SK-N-MC (cell line): ENCODE data around the gene DUSP15.

Experiments
- DNase-seq: peaks from one replicate; pipeline ENCODE4 v3.0.0-alpha.2; 2011; ENCODE audit warnings: low read depth, low spot score
- H3K27ac ChIP-seq: fragments of 200-600 bp; sonication (generic); 2 replicates; pipeline ENCODE4 v1.5.1; 2016; ENCODE audit warnings: mixed run types
- H3K36me3 ChIP-seq: fragments of 200-600 bp; sonication (generic); 2 replicates; pipeline ENCODE4 v1.6.1; 2017; ENCODE audit warnings: antibody characterized with exemption, low read length, mixed read lengths; ENCODE audit not compliant: insufficient read depth
- H3K4me3 ChIP-seq: fragments of 200-600 bp; sonication (generic); 2 replicates; pipeline ENCODE4 v1.5.1; 2016
- H3K9ac ChIP-seq: fragments of 200-600 bp; sonication (generic); 2 replicates; pipeline ENCODE4 v1.8.0; 2017; ENCODE audit warnings: mixed run types, mixed read lengths; ENCODE audit not compliant: insufficient read length
- H3K9me3 ChIP-seq: fragments of 200-600 bp; sonication (generic); 2 replicates; pipeline ENCODE4 v1.6.1; 2017; ENCODE audit warnings: low read depth, mild to moderate bottlenecking, antibody characterized with exemption, low read length, moderate library complexity, mixed read lengths
- EZH2 ChIP-seq: fragments of 200-600 bp; sonication (generic); IDR thresholded peaks from one replicate; pipeline ENCODE4 v1.6.1; 2017; ENCODE audit warnings: antibody characterized with exemption
- FOXP2 ChIP-seq: optimal IDR thresholded peaks from 2 replicates; pipeline ENCODE3; 2011; ENCODE audit warnings: mild to moderate bottlenecking, moderate library complexity; ENCODE audit not compliant: insufficient read depth; ENCODE audit errors: extremely low read length, control extremely low read depth
- POLR2AphosphoS5 ChIP-seq: IDR thresholded peaks from 2 replicates; pipeline ENCODE4 v1.6.1; 2012; ENCODE audit warnings: mild to moderate bottlenecking, low read depth, low read length, borderline replicate concordance

Gene DUSP15

DNA sequence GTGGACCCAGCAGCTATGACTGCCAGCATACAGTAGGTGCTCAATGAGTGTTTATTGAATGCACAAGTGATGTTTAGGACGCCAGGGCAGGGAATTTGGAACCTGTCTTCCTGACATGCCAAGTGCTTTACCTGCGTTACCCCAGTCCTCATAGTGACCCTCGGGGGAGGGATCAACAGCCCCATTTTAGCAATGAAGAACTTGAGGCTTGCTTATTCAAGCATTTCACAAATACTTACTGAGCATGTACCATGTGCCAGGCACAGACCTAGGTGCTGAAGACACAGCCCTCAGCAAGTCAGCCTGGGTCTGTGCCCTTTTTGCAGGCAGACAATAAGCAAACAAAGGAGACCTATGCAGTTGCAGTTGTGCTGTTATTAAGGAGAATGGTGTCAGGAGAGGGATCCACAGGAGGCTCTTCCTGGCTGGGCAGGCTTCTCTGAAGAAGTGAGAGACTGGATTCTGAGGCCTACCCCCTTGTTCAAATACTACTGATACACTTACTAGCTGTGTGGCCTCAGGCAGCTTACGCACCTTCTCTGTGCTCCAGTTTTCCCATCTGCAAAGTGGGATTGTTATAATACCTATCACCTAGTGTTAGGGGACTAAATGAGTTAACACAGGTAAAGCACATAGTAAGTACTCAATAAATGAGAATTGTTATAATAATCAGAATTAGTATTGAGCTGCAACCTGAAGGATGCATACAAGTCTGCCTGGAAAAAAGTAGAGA lies 39.9 kb upstream of the DUSP15 start:
- Histone ChIP-seq H3K9ac (no peak overlapping the region), H3K27ac (no peak overlapping the region), H3K4me3 (no peak overlapping the region), H3K9me3 (no peaks in the 10 kb centered on the region), H3K36me3 (no peaks in the 10 kb centered on the region)
- TF ChIP-seq FOXP2 (no peak), EZH2 (no peak), POLR2AphosphoS5 (no peak)
- no peak for DNase-seq

DNA sequence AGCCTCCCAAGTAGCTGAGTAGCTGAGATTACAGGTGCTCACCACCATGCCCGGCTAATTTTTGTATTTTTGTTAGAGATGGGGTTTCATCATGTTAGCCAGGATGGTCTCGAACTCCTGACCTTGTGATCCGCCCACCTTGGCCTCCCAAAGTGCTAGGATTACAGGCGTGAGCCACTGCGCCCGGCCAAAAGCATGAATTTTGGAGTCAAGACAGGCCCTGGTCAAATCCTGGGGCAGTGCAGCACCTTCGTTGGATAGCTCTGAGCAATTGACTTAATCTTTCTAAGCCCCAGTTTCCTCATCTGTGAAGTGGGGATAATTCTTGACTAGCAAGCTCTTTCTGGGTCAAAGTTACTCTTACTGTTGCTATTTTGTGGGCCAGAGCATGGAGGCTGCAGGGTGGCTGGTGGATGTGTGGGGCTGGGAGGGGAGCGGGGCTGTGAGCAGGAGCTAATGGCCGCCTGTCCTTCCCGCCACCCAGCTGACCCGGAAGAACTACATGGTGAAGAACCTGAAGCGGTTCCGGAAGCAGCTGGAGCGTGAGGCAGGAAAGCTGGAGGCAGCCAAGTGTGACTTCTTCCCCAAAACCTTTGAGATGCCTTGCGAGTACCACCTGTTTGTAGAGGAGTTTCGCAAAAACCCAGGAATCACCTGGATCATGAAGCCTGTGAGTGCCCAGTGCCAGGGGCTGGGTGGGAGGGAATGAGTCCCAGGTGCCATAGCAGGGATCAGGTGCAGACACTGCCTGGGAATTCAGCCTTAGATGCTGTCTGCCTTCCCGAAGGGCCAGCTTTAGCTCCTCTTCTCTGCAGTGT lies 39.1 kb upstream of the DUSP15 start:
- Histone ChIP-seq H3K9me3 (no peaks in the 10 kb centered on the region), H3K27ac (no peak overlapping the region), H3K9ac (no peak overlapping the region), H3K36me3 (no peaks in the 10 kb centered on the region), H3K4me3 (no peak overlapping the region)
- DNase-seq, result no peak
- TF ChIP-seq POLR2AphosphoS5, result no peak
- TF ChIP-seq FOXP2, result no peak
- TF ChIP-seq EZH2, result no peak

DNA sequence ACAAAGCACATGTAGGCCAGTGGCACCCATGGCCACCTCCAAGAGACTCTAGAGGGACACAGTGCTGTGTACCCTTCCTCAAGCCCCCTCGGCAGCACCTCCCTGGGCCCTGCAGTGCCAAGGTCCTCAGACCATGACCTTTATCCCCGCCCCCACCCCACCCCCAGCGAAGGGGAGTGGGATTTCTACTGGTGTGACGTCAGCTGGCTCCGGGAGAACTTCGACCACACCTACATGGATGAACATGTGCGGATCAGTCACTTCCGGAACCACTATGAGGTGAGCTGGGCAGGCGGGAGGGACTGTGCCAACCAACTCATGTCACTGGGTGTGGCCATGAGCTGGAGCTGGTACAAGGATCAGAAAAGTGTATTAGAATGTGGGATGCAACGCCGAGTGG lies 38.1 kb upstream of the DUSP15 start:
- Histone ChIP-seq H3K9ac (no peak overlapping the region), H3K36me3 (no peaks in the 10 kb centered on the region), H3K9me3 (no peaks in the 10 kb centered on the region), H3K27ac (no peak overlapping the region), H3K4me3 (no peak overlapping the region)
- TF ChIP-seq FOXP2, result no peak
- TF ChIP-seq POLR2AphosphoS5, result no peak
- TF ChIP-seq EZH2, result no peak
- no peak for DNase-seq

DNA sequence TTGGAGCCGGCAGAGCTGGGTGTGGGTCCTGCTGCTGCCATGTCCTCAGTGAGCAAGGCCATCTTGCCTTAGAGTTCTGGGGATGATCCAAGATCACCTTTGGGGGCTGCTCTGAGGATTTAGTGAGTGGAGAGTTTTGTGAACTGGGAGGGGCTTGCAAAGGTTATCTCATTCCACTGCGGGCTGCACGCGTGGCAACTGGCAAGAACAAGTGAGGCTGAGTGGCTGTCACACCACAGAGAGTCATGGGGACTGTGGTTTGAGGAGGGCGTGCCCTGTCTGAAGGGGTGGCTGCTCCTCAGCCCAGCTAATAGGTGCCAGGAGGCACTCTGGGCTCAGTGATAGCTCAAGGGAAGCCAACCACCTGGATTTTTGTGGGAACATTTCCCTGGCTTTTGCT lies 37.7 kb upstream of the DUSP15 start:
- Histone ChIP-seq H3K9me3 (no peaks in the 10 kb centered on the region), H3K27ac (no peak overlapping the region), H3K36me3 (no peaks in the 10 kb centered on the region), H3K9ac (no peak overlapping the region), H3K4me3 (no peak overlapping the region)
- no peak for DNase-seq
- TF ChIP-seq FOXP2 (no peak), EZH2 (no peak), POLR2AphosphoS5 (no peak)

DNA sequence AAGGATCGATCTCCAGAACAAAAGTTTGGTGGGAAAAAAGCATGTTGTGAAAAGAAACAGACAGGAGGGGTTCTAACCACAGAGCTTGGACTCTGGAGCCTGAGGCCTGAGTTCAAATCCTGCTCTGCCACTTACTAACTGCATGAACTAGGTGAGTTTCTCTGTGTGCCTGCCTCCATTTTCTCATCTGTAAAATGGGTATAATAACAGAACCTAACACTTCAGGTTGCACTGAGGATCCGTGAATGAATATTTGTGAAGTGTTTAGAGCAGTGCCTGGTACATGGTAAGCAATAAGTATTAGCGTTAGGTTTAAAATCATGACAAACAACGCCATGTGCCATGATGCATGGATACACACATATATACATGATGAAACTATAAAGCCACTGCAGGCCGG lies 36.7 kb upstream of the DUSP15 start:
- Histone ChIP-seq H3K36me3 (no peaks in the 10 kb centered on the region), H3K27ac (no peak overlapping the region), H3K9ac (no peak overlapping the region), H3K4me3 (no peak overlapping the region), H3K9me3 (no peaks in the 10 kb centered on the region)
- TF ChIP-seq POLR2AphosphoS5, result no peak
- TF ChIP-seq EZH2, result no peak
- DNase-seq, result no peak

DNA sequence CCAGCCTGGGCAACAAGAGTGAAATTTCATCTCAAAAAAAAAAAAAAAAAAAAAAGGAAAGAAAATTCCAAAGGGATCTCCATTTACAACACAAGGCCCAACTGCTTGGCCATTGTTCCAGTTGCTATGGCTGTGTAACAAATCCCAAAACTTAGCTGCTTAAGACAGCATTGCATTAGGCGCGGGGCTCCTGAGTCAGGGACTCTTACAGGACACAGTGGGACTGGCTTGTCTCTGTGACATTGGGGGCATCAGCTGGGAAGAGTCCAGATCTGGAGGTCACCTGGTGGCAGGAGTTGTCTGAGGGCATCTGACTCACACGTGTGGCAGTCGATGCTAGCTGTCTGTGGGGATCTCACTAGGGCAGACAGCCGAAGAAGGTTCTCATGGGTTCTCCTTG lies 35.7 kb upstream of the DUSP15 start:
- Histone ChIP-seq H3K9ac (no peak overlapping the region), H3K27ac (no peak overlapping the region), H3K9me3 (no peaks in the 10 kb centered on the region), H3K4me3 (no peak overlapping the region), H3K36me3 (no peaks in the 10 kb centered on the region)
- DNase-seq, result no peak
- no peak for TF ChIP-seq FOXP2
- no peak for TF ChIP-seq EZH2
- no peak for TF ChIP-seq POLR2AphosphoS5

DNA sequence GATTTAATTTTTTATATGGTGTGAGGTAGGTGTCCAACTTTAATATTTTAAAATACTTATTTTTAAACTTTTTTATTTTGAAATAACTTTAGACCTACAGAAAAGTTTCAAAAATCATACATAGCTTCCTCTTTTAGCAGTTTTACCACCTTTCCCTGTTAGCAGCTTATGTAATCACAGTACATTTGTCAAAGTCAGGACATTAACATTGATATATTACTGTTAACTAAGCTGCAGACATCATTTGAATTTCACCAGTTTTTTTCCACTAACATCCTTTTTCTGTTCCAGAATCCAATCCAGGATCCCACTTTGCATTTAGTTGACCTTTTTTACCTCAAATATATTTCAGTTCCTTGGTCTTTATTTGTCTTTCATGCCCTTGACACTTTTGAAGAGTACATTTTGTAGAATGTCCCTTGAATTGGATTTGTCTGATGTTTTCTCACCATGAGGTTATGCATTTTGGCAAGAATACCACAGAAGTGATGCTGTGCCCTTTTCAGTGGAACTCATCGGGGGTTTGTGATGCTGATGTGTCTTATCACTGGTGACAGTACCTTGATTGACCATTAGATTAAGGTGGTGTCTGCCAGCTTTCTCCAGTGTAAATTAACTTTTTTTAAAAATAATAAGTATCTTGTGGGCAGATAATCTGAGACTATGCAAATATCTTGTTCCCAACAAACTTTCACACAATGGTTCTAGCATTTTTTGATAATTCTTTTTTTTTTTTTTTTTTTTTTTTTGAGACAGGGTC lies 33.5 kb upstream of the DUSP15 start:
- H3K27ac ChIP-seq, result no peak overlapping the region
- no peak overlapping the region for H3K4me3 ChIP-seq
- no peaks in the 10 kb centered on the region for H3K36me3 ChIP-seq
- TF ChIP-seq EZH2, result no peak
- no peak for TF ChIP-seq FOXP2
- TF ChIP-seq POLR2AphosphoS5, result no peak
- no peaks in the 10 kb centered on the region for H3K9me3 ChIP-seq
- DNase-seq, result no peak
- no peak overlapping the region for H3K9ac ChIP-seq

DNA sequence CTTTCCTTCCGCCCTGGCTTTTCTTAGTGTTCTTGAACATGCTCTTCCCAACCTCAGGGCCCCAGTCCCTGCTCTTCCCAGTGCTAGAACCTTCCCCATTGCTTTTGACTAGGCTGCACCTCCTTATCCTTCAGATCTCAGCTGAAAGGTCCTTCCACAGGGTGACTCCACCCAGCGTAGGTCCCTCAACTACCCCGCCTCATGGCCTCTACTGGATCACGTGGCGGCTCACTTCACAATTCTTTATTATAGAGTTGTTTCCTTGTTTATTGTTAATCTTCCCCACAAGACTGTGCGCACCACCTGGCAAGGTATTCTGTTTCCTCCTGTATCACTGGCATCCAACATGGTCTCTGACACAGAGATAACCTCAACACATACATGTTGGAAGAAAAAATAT lies 31.3 kb upstream of the DUSP15 start:
- TF ChIP-seq POLR2AphosphoS5 (no peak), EZH2 (no peak), FOXP2 (no peak)
- Histone ChIP-seq H3K27ac (no peak overlapping the region), H3K9me3 (no peaks in the 10 kb centered on the region), H3K36me3 (no peaks in the 10 kb centered on the region), H3K4me3 (no peak overlapping the region), H3K9ac (no peak overlapping the region)
- no peak for DNase-seq
